GM18867 (cell line): ENCODE results near the gene SH3YL1.

ENCODE experiments used
- ATAC-seq: cut with Tn5 transposase; IDR thresholded peaks from one replicate; pipeline ENCODE4 v1.9.1; 2021; ENCODE audit warnings: mild to moderate bottlenecking, moderate library complexity; ENCODE audit not compliant: unreplicated experiment

SH3YL1 gene

DNA sequence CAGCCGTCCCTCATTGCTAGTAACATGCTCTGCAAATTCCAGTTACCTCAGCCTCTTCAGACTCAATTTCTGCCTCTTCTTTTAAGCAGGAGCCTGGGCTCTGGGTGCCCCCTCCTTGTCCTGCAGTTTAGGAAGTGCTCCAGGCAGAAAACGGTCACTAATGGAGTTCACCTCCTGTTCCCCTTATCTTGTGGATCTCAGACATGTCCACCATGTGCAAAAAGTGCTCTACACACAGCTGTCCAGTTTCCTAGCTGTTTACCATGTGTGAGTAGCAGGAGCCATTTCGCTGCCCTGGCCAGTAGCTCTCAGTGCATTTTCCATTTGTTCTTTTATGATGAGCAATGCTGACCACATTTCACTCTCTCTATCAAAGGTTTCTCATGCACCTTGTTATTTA lies 4.9 kb downstream of the SH3YL1 start:
- no peak for ATAC-seq

DNA sequence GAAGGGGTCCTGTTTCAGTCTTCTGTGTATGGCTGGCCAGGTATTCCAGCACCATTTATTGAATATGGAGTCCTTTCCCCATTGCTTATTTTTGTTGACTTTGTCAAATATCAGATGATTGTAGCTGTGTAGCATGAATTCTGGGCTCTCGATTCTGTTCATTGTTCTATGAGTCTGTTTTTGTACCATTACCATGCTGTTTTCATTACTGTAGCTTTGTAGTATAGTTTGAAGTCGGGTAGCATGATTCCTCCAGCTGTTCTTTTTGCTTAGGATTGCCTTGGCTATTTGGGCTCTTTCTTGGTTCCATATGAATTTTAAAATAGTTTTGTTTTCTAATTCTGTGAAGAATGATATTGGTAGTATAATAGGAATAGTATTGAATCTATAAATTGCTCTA lies 6.0 kb downstream of the SH3YL1 start:
- ATAC-seq: no peak

DNA sequence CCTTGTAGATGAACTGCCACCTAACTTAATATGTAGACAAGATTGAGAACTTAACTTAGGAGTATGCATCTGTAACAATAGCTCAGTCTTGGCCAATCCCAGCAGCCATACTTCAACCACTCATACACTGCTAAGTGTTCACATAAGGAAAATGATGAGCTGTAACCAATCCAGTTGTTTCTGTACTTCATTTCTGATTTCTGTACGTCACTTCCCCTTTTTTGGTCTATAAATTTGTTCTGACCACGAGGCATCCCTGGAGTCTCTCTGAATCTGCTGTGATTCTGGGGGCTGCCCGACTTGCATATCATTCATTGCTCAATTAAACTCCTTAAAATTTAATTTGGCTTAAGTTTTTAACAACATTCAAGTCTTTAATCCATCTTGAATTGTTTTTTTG lies 6.4 kb downstream of the SH3YL1 start:
- no peak for ATAC-seq

DNA sequence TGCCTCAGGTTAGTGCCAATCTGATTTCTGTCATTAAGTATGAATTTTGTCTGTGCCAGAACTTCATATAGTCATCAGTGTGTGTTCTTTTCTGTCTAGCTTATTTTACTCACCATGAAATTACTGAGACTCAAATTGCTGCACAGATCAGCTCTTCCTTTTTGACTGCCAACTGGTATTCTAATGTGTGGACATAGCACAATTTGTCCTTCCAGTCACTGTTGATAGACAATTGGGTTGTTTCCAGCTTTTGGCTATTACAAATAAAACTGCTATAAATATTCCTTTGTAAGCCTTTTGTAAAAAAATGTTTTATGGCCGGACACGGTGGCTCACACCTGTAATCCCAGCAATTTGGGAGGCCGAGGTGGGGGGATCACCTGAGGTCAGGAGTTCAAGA lies 7.7 kb downstream of the SH3YL1 start:
- no peak for ATAC-seq

DNA sequence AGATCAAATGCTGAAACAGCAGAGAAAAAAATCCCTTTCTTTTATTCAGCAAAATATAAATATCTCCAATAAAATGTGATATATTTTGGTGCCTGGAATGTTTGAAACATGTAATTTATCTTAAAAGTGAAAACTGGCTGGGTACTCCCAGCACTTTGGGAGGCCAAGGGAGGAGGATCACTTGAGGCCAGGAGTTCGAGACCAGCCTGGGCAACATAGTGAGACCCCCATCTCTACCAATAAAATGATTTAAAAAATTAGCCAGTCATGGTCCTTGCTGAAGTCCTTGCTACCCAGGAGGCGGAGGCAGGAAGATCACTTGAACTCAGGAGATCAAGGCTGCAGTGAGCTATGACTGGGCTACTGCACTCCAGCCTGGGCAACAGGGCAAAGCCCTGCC lies 8.6 kb downstream of the SH3YL1 start:
- no peak for ATAC-seq

DNA sequence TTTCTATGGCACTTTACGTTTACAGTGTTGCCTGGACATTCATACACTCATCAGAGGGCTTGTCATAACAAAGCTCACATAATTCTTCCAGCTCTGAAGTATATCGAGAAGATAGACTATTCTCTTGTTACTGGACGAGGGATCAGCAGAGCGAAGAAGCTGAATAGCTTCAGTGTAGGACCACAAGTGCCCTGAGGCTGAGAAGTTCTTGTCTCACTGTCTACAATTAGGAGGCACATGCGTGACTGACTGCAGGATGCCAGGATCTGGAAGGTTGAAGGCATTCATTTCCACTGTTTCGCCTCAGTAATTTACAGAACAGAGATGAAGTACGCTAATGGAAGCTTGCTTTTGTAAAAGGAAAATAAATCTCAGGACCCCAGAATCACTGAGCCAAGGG lies 9.6 kb downstream of the SH3YL1 start:
- no peak for ATAC-seq

DNA sequence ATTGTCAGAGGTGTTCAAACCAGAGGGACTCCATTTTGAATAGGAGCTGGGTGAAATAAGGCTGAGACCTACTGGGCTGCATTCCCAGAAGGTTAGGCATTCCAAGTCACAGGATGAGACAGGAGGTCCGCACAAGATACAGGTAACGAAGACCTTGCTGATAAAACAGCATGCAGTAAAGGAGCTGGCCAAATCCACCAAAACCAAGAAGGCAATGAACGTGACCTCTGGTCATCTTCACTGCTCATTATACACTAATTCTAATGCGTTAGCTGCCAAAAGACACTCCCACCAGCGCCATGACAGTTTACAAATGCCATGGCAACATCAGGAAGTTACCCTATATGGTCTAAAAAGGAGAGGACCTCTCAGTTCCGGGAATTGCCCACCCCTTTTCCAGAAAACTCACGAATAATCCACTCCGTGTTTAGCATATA lies 10.6 kb downstream of the SH3YL1 start:
- no peak for ATAC-seq

DNA sequence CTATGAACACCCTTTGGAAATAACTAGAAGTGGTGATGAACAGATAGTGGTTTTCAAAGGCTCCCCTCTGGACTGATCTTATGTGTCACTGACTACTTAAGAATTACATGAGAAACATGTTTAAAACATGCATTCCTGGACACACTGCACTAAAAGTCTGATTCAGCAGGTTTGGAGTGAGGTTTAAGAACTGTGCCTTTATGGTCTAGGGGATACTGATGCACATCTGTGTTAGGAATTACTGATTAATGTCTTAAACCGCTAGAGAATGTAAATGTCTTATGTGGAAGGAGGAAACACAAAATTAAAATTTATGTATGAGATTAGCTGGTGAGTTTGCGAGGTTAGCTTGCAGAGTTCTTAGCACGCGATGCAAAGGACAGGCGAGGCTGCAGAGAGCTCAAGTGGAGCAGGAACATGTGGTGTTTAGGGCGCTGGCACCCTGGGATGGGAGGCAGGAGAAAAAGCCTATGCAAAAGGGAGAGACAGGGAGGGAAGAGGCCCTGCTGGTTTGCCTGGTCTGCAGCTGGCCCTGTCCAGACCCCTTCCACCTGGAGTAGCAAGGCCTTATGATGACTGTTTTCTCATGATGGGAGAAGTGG lies 11.7 kb downstream of the SH3YL1 start:
- ATAC-seq: no peak

DNA sequence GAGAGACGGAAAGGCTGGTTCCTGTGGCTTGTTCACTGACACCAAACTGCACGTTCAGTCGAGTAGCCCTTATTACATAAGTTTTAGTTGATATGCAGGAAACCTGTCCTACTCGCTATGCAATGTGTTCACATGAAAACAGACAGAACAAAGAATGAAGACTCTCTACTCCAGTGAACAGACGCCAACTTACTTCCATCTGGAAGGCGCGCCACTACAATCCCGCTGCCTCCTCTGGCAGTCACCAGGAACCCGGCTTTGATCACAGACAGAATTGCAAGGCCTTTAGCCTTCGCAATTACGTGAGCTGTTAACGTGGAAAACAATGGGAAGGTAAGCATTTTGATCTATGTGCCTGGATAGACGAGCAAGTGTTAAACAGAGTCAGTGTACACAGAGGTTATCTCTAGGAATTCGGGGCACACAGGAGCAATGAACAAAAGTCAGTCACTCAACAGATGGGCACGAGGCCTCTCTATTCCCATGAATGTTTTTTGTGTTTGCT lies 14.2 kb downstream of the SH3YL1 start:
- no peak for ATAC-seq

DNA sequence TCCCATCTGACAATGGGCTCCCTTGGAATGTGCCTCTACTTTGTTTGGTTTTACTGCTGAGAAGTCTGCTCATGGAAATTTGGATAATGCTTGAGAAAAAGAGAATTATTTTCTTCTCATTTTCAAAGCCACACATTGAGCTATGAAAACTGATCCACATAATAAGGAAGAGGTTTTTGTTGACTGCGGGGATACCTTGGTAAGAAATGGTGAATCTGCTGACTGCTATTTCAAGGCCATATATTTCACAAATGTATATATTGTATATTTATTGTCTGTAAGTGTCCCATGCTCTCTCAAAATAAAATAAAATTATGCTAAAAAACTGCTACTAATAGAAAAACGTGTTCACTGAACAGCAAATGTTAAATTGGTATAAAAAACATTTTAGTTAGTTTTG lies 15.1 kb downstream of the SH3YL1 start:
- ATAC-seq: no peak

DNA sequence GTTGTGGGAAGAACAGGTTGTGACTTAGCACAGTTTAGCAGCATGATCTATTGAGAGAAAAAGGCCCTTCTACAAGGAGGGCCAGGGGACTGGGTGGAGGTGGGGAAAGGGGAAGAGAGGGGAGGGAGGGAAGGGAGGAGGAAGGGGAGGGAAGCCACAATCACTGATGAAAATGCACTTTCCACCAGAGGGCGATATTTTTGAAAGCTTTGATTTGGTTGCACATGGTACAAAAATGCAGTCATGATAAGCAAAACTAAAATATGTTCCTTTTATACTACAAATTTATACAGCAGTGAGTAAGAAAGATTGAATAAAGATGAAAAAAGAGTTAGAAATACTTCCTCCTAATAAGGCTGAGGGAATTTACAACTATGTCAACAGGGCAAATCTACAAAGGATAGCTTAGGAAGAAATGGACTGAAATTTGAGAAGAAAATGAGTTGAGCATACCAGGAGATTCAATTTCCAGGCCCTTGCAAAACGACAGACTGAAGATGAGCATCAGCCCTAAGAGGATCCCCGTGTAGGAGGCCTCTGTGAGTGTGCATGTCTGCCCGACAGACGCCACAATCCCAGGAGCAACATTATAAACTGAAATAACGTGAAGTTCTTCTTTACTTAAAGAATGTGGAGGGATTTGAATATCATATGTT lies 17.2 kb downstream of the SH3YL1 start:
- no peak for ATAC-seq

DNA sequence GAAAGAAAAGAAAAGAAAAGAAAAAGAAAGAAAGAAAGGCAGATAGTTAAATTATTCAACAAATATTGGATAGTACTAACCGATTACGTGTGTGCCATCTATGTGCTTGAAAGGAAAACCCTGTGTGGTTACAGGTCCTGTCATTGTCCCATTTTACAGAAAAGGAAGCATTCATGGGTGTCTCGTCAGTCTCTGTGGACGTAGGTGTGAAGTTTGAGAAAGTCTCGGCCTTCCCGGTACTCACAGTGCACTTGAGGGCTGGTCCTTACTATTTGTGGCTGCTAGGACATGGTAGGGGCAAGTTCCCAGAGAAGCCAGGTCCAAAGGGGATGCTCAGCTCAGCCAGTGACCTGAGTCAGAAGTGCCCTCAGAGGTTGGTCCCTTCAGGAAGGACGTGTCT lies 19.3 kb downstream of the SH3YL1 start:
- no peak for ATAC-seq

DNA sequence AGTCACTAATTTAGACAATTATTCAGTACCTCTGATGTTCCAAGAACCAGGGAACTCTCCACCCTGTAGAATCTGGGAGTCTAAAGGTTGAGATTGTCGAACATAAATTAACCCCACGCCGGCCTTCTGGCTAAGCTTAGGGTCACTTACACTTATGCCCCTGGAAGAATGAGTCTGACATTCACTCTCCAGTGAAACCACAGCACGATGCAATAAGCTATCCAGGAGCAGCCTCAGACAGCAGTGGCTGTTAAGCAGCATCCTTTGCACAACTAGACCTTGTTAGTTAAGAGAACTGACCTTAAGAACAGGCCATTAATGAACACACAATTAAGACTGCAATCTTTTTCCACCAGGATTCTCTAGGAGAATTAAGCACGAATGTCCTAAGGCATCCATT lies 25.0 kb downstream of the SH3YL1 start:
- ATAC-seq: no peak

DNA sequence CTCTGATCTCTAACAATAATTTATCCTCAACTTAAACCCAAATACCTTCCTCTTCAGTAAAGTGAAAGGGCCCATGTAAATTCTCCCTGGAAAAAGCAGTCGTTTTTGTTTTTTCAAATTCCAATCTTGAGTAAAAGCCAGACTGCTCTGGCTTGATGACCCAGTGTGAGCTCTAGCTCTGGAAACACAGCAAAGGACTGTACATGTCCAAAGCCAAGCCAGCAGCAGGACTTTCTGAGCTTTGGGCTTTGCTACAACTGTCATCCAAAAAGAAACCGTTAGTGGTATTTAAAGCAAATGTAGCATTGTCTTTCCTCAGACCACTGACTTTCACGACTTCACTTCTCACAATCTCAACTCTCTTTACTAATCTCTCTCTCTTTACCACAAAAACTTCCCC lies 25.4 kb downstream of the SH3YL1 start:
- no peak for ATAC-seq

DNA sequence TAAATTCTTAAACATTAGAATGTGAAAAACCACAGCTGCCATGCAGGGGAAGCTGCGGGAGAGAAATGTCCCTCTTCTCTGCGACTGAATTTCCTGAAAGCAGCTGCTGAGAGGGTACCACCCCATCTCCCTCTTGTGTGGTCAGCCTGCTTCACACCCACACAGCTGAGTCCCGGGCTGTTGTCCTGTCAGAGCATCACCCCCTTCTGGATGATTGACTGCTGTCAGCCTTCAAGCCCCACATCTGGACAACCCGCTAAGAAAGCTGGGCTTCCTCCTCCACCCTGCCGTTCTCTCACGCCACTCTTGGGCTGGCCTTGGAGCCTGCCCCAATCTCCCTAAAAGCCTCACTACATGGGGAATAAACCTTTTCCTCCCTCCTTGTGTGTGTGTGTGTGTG lies 26.0 kb downstream of the SH3YL1 start:
- no peak for ATAC-seq

DNA sequence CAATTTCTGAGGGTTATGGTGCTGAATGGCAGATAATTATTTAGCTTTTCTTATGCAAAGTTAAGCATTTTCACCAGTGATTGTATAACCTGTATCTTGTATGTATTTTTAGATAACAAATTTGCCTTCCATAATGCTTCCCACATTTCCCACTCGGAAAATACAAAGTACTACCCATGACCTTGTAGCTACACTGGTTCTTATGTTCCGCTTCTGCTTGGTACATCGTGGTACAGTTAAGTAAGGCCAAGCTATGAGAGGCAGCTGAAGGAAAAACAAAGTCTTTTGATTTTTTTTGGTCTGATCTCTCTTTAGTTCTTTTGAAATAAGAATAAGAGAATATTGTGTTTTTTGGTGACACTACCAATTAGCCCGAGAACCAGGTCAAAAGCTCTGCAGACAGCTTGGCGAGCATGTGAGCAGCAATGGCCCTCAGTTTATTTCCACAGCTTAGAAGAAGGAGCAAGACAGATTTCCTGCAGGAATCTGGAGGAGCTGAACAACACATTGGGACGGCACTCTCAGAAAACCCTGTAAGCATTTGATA lies 26.8 kb downstream of the SH3YL1 start:
- no peak for ATAC-seq

DNA sequence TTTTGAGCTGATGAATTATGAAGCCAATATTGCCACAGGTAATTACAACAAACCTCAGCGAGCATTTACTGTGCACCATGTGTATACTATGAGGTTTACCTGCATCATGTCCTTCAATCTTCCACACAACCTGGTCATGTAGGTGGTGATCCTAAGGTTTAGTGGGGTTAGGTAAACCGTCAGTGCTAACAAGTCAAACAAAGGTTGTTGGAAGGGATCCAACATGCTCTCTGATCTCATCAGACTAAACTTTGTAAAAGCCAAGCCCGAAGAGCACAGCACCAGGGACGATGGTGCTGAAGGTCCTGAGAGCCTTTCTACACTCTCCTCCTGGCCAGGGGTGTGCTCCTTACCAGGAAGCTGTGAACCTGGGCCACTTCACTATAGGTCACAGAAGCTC lies 29.4 kb downstream of the SH3YL1 start:
- ATAC-seq: no peak

DNA sequence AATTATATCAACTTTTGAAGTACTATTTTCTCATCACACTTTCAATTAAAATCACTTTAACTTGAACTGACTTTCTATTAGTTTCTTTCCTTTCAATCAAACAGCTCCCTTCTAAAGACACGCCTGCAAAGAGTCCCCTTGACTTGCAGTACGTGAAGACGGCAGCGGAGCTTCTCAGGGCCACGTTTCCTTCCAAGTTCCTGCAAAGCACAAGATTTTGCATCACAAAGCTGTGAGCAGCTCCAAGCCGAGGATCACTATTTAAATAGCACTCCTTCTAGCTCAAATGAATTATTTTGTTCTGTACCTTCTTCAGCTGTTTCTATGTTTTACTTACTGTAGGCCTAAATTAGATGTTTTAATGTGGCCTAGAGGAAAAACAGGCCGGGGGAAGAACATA lies 30.8 kb downstream of the SH3YL1 start:
- ATAC-seq: no peak

DNA sequence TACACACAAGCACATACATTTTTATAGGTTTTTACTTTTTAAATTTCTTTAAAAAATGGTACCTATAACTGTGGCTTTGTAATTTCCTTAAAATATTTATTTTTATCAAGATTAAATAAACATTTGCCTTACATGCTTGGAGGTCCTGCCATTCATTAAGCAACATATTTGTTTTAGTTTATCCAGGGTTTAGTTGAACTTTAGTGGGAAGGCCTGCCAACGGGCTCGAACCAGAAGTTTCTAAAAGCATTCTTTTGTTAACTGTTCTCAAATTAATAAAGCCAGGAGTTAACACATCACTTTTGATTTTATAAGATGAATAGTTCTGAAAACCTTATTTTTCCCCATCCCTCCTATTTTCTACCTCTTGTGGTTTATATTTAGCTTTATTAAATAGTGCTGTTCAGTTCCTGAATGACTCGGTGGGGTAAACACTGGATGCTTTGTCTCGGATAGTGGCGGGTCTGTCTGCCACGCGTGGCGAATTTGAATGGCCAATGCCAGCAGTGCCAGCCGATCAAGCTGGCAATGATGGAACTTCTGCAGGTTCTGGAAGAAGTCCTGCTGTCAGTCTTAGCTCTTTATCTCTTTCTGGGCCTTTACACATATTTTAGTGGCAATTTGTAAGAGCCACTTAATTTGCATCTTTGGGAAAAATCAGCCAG lies 32.2 kb downstream of the SH3YL1 start:
- ATAC-seq: no peak

DNA sequence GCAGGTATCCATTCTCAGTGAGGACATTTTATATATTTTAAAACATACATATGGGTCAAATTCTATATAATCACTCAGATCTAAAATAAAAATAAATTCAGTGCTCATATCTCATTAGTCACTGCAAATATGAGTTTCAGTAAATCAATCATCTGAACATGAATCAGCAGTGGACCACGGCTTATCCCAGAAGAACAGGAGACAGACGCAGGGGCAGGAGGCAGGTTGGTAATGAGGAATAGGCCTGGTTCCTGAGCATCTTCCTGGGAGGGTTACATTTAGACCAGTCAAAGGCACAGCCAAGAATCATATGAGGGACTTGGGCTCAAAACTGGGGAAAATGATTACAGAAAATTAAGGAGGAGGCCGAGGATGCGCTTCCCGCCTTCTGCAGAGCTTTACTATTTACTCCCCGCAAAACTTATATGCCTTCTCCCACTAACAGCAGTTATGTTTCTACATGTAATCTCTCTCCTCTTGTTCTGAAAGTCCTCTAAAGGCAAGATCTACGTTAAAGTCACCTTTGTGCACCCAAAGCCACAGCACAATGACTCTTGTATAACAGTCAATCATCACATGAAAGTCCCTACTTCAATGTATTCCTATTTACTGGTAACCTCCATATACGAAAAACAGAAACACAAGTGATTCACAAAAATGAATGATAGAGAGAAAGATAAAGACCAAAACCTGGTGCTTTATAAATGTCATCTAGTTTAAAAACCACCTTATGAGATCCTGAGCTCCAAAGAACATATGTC lies 35.1 kb downstream of the SH3YL1 start:
- no peak for ATAC-seq

DNA sequence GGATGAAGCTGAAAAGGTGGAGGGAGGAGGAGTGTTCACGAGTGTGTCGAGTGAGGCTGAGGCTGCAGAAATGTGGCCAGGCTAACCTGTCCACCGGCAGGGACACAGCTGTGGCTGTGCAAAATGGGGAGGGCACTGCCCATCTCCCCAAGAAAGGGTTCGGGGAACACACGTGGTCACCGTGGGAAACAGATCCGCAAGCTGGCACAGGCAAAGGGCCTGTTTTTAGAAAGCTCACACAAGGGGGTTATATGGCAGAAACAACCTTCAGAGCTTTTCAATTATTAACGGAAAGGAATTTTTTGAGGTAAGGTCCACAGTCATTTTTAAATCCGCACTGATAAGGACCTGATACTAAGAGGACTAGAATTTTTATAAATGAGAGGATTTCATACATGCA lies 35.7 kb downstream of the SH3YL1 start:
- ATAC-seq: no peak
